ENCODE measurements around the gene EXD3.

- TF ChIP-seq CTCF (IDR thresholded peaks at IDR 0.05) (no peak), POLR2A (IDR thresholded peaks at IDR 0.05) (no peak)
Measured at GRCh38 chr9:137374131-137374845, 48.7 kb downstream of the EXD3 start.
